DMS 273 (cell line): ENCODE results near the gene WFS1.

Experiments used
- DNase-seq: peaks from one replicate; lab custom pipeline; 2025; ENCODE audit not compliant: unreplicated experiment; lab: John Stamatoyannopoulos, UW

WFS1 gene

GRCh38 chr4:6258026-6258360, 11.7 kb upstream of the WFS1 start:
- DNase-seq = no peak

- DNase-seq = peak; percentile 81
Measured at GRCh38 chr4:6258741-6259140, 10.9 kb upstream of the WFS1 start.

- no peak for DNase-seq
Measured at GRCh38 chr4:6259886-6260285, 9.8 kb upstream of the WFS1 start.

GRCh38 chr4:6262176-6262575, 7.5 kb upstream of the WFS1 start:
- DNase-seq = no peak

- DNase-seq = no peak
Measured at GRCh38 chr4:6262847-6263487, 6.7 kb upstream of the WFS1 start.

- DNase-seq = no peak
Measured at GRCh38 chr4:6263526-6264224, 6.0 kb upstream of the WFS1 start.

- DNase-seq = peak; percentile 60
Measured at GRCh38 chr4:6264225-6264540, 5.5 kb upstream of the WFS1 start.

- DNase-seq = no peak
Measured at GRCh38 chr4:6265546-6265945, 4.1 kb upstream of the WFS1 start.

GRCh38 chr4:6267573-6267972, 2.1 kb upstream of the WFS1 start:
- no peak for DNase-seq

- DNase-seq = peak; percentile 58
Measured at GRCh38 chr4:6268650-6269615, 717 bp upstream of the WFS1 start.

GRCh38 chr4:6270636-6271121, 1.0 kb downstream of the WFS1 start:
- DNase-seq = no peak

- DNase-seq = no peak
Measured at GRCh38 chr4:6271206-6271605, 1.6 kb downstream of the WFS1 start.

GRCh38 chr4:6271701-6272465, 2.2 kb downstream of the WFS1 start:
- no peak for DNase-seq

- peak; percentile 21 for DNase-seq
Measured at GRCh38 chr4:6272863-6273660, 3.4 kb downstream of the WFS1 start.

GRCh38 chr4:6273661-6273990, 4.0 kb downstream of the WFS1 start:
- no peak for DNase-seq

- DNase-seq = no peak
Measured at GRCh38 chr4:6275351-6275750, 5.7 kb downstream of the WFS1 start.

- no peak for DNase-seq
Measured at GRCh38 chr4:6275898-6276806, 6.5 kb downstream of the WFS1 start.

GRCh38 chr4:6277139-6277802, 7.6 kb downstream of the WFS1 start:
- peak; percentile 51 for DNase-seq
